Epidermal melanocyte (primary cell): ENCODE measurements around the gene NPBWR2.

ENCODE experiments used
- DNase-seq: peaks from one replicate; pipeline ENCODE4 v3.0.0; 2011; ENCODE audit warnings: low spot score; ENCODE audit not compliant: insufficient read length

The NPBWR2 gene

DNA sequence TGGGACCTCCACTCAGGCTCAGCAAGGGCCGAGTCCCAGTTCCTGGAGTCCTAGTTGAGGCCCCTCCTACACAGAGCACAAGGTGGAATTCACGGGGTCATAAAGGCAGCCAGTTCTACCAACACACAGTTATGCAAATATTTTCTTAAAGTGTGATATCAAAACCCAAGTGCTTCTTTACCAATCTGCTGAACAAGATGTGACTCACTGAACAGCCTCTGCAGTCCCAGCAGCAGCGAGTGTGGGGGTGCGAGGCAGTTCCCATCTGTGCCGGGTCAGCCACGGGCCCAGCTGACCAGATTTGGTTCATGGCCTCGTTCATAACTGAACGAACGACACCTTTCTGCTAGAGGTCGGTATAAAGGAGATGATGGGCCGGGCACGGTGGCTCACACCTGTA is 48.8 kb downstream of the NPBWR2 start:
- DNase-seq: no peak

DNA sequence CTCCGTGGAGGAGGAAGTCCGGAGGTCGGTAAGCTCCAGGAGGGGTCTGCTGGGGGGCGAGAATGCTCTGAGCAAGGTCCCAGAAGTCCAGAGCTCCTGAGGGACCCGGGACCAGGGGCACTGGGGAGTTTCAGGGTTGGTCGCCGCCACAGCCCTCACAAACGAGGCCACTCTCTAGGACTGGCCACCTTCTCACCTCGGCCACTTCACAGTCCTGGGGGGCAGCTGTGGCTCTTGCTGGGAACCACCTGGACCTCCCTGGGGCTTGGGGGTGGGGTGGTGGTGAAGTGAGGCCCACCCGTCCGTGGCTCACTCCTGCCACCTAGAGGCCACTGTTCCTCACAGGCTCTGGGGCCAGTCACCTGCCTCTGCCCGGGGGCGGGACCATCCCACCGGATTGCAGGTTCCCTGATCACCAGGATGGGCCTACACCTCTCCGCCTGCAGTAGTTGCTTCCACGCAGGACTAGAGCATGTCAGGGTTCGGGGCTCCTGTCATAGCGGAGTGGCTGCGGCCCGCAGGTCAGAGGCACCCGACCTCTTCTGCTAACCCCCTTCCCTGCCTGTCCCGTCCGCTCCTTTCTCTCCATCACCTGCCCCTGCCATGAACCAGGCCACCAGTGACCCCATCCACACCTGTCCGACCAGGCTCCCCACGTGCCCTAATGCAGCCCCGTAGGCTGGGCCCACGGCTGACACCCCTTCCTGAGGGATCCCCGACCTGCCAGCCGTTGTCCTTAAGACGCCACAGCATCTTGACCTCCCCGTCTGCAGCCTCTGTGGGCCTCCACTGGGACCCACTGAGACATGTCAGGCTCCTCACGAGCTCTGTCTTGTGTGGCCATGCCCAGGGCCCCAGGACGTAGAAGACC is 49.5 kb downstream of the NPBWR2 start:
- peak; percentile 96 for DNase-seq

DNA sequence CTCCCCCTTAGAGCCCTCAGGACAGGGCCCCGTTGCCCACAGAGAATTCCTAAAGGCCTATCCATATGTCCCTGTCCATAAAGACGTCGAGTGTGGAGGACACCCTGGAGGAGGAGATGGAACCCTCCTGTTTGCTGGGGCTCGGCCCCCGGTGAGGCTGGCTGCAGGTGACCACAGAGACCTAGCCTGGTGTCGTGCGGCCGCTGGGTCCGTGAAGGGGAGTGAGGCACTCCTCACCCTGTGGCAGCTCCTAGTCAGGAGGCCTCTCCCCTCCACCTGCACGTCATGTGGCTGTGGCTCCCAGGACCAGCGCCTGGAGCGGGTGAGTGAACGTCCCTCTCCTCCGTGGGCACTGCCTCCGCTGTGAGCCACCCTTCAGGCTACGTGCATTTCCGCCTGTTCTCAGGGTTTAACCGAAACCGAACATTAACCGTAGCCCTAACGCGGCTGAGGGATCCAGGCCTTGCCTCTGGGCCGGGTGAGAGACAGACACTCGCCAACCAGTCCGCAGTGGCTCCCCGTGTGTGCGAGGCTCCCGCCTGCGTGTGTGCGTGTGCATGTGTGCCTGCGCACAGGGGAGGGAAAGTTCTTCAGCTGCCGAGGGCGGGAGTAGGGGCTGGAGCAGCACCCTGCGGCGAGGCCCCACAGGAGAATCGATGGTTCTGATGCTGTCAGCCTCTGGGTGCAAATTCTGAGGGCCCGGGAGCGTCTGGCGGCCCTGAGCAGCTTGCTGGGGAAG is 50.3 kb downstream of the NPBWR2 start:
- no peak for DNase-seq

DNA sequence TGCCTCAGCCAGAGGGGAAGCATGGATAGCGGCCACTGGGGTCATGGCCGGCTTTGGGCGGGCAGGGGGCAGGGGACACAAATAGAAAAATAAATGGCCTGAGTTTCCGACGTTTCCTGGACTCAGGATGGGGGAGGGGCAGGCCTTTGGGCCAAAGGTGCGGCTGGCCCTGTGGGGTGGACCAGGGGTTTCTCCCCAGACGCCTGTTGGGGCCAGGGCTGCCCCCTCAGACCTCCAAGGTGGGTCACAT is 50.8 kb downstream of the NPBWR2 start:
- no peak for DNase-seq

DNA sequence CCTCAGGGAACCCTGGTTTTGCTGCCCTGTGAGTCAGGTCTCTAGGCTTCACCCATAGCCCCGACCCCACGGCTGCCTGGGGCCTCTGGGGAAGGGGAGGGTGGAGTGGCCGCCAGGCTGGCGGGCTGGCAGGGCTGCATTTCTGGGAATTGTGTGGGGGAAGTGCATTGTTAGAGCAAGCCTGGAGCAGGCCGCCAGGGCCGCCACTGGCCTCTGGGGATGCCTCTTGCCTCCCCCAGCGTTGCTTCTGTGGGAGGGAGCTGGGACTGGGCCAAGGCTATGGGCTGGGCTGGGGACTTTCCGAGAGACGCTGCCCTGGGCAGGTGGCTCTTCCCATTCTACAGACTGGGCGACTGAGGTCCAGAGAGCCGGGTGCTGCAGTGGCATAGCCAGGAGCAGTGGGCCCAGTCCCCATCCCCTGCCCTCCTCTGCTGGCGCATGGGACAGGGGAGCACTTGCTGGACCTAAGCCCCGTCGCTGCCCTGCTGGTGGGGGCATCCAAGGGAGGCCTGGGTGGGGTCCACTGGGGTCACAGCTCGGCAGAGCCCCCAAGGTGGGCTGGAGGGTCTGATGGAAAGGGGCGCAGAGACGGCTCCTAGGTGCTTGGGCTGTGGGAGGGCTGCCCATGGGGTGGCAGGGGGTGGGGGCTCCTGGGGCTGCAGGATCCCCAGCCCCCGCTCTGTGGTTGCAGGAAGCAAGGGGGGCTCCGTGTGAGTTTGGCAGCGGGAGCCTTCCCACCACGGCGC is 51.3 kb downstream of the NPBWR2 start:
- no peak for DNase-seq

DNA sequence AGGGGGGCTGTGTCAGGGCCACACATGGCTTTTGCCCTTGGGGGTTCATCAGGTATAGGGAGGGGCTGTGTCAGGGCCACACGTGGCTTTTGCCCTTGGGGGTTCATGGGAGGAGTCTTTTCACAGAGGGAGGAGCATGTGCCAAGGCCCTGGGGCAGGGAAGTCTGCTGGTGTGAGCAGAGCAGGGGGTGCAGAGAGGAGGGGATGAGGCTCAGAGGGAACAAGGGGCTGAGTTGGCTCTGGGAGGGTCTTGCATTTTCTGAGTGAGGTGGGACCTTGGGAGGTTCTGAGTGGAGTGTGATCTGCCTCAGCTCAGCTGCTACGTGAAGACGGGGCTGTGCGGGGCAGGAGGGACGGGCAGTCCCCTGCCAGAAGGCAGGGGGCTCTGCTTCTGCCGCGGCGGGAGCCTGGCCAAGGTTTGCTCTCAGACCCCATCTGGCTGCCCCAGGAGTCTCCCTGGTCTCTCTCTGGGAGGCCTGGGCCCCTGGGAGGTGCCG is 51.9 kb downstream of the NPBWR2 start:
- no peak for DNase-seq

DNA sequence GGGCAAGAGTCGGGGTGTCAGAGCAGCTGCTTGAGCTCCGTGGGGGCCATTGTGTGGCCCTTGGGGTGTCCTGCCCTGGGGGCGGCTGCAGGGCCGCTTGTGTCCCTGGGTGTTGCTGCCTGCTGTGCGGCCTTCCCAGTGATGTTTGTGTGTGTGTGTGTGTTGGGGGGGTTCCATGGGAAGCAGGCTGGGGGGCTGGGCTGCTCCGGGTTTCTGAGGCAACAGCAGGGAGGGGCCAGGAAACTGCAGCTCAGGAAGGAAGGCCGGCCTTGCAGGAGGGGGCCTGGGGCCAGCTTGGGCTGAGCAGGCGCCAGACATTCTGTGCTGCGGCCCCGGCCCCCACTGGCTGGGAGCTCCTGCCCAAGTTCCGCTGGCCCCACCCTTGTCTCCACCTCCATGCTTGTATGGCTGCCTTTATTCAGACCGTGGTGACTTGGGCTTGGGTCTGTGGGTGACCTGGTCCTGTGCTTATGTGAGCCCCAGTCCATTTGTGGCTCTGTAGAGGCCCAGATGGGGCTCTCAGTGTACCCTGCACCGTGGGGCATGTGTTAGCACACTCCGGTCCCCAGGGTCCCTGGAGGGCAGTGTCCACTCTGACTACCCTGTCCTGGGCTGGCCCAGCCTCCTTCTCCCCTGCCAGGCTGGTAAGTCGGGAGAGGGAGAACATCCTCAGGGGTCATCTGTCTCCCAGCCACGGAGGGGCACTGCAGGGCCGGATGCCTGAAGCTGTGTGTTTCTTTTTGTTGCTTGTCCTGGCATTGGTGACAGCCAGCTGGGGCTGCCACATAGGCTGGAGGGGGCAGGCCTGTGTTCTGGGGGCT is 53.3 kb downstream of the NPBWR2 start:
- DNase-seq: no peak
